Frontal cortex (tissue), 4 donors: ENCODE measurements around the gene OSCP1. TPM values are rescaled to one million over a fixed set of nuclear protein-coding genes. Genes with fewer than 3 reads are reported as not detected.

Experiments
- DNase-seq, 2 donors: peaks; one replicate each; pipeline ENCODE4 v3.0.0; 2012; ENCODE audit warnings: low spot score in 2 of 2
- FAIRE-seq: peaks from 2 replicates; lab custom pipeline; 2012; peaks lifted over from hg19 to GRCh38; lab: Jason Lieb, UNC
- total RNA-seq: library from RNA; depleted of rRNA; stranded (reverse); fragments of >200 nt; gene quantifications from one replicate; pipeline ENCODE4 v1.2.3, GENCODE V29; 2014
- donor health status: control.
- donor health status: control.
- donor health status: control.

OSCP1 gene
- total RNA-seq, 1 donor from 2014 or later = 20.8 TPM

- no peak for DNase-seq
- no peak for FAIRE-seq
These were observed 35.9 kb downstream of the OSCP1 start for GRCh38 chr1:36414384-36414783.

DNA sequence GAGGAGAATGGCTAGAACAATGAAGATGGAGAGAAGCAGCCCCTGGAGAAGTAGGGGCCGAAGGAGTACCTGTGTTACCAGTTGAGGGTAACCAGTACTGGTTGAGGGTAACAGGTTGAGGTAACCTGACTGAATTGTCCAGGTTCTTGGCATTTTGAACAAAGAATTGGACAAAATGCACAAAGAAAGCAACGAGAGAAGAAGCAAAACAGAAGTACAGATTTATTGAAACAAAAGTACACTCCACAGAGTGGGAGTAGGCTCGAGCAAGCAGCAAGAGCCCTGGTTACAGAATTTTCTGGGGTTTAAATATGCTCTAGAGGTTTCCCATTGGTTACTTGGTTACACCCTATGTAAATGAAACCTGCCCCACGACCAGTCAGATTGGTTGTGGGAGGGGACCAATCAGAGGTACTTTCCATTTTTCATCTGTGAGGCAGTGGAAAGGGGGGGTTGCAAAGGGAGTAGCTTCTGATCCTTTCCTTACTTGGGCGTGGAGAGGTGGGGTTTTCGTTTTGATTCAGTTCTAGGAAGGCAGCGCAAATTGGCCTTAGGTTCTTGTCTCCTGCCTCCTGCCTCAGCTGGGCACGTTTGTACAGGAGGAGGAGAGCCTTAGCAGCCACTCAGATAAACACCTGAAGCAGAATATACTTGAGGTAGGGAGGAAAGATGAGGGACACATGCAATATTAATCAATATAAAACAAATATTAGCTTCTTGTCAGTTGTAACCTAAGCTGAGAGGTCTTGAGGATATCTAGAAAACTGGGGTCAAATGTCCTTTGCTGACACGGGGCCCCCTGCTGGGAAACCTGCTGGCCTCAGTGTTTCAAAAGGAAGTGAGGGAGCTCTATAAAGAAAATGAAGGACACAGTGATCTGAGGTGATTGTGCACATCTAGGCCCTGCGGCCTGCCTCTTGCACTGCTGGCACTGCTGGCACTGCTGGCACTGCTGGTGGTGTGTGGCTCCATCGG, 38.3 kb downstream of the OSCP1 start:
- FAIRE-seq (no peak), DNase-seq (no peak)

DNA sequence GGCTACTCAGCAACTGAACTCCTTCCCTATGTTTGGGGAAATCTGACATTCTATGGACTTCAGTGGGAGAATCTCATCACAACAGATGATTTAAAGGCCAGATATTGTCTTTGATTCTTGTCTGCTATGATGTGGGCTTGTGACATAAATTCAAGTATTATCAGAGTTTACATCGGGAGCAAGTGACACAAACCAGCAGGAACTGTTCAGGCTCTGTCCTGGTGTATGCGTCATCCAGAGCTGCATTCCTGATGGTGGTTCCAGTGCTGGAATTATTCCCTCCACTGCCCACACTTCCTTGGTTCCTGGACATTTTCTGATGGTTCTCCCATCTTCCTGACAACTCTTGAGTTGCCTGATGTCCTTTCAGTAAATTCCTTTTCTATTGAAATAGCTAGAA, 41.8 kb downstream of the OSCP1 start:
- no peak for FAIRE-seq
- no peak for DNase-seq

DNA sequence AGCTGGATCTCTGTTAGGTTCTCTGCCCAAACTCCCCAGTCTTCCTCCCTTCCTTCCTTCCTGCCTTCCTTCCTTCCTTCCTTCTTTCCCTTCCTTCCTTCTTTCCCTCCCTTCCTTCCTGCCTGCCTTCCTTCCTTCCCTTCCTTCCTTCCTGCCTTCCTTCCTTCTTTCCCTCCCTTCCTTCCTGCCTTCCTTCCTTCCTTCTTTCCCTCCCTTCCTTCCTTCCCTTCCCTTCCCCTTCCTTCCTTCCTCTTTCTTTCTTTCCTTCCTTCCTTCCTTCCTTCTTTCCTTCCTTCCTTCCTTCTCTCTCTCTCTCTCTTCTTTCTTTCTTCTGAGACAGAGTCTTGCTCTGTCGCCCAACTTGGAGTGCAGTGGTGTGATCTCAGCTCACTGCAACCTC, 43.8 kb downstream of the OSCP1 start:
- no peak for FAIRE-seq

DNA sequence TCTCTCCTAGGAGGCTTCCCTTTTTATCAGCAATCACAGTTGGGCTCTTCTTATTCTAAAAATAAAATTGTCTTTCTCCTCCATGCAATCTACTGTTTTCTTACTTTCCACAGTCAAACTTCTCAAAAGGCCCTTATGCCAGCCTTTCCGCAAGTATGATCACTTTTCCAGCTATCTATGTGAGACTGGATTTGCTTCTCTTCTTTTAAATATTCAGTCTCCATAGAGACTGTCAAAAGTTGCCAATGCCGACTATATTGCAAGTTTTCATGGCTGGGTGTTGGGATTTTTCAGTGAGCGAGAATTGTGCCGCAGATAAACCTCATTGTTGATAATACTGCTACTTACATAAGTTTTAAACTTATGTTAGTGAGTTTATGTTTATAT, 47.8 kb downstream of the OSCP1 start:
- DNase-seq = no peak
- no peak for FAIRE-seq

More for the DNA sequence above, 43.8 kb downstream of the OSCP1 start:
- no peak for DNase-seq

GRCh38 chr1:36401602-36402503, 48.4 kb downstream of the OSCP1 start:
- FAIRE-seq (no peak), DNase-seq (no peak)

DNA sequence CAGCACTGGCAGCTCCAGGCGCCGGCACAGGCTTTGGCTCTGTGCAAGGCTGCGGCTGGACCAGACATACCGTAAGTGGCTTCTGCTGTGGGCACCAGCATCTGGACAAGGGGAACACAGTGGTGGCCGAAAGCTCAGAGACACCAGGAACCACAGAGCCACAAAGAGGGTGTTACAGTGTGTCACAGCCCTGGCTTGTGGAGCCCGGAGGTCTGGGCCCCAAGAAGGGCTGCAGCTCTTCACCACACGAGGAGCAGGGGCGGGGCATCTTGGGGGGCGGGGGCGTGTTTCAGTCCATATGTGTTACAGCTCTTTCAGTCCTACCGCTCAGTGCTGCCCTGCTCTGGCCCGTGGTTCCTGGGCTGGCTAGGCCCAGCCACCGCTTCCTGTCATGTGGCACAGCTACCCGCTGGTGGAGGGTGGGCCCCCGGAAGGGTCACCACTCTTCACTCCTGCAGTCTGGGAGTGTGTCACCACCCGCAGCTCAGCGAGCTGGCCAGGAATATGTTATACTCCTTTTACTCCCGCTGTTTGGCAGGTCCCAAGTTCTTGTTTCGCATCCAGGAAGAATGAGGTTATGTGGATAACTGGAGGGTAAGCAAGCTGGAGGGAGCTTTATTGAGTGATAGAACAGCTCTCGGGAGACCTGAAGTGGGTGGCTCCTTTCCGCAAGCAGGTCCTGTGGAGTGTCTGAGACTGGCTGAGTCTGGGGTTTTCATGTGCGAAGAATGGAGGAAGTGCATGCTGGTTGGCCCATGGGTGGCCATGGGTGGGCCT, 49.2 kb downstream of the OSCP1 start:
- FAIRE-seq (no peak), DNase-seq (no peak)

GRCh38 chr1:36400514-36400824, 49.8 kb downstream of the OSCP1 start:
- DNase-seq = no peak
- FAIRE-seq = no peak

- DNase-seq (no peak), FAIRE-seq (no peak)
These were observed 51.8 kb downstream of the OSCP1 start for GRCh38 chr1:36398370-36398977.

- FAIRE-seq = no peak
- DNase-seq = peak; percentile 84 to 89
These were observed 52.6 kb downstream of the OSCP1 start, which contains the start of gene LSM10 for GRCh38 chr1:36397378-36398230. Gene LSM10, minus strand, starts transcription at chr1:36397908. Its CDS starts 3,779 bp downstream, at chr1:36394129.

GRCh38 chr1:36397083-36397377, 53.2 kb downstream of the OSCP1 start:
- FAIRE-seq (no peak), DNase-seq (no peak)

- DNase-seq (no peak), FAIRE-seq (no peak)
These were observed 53.9 kb downstream of the OSCP1 start for GRCh38 chr1:36396359-36396758.

DNA sequence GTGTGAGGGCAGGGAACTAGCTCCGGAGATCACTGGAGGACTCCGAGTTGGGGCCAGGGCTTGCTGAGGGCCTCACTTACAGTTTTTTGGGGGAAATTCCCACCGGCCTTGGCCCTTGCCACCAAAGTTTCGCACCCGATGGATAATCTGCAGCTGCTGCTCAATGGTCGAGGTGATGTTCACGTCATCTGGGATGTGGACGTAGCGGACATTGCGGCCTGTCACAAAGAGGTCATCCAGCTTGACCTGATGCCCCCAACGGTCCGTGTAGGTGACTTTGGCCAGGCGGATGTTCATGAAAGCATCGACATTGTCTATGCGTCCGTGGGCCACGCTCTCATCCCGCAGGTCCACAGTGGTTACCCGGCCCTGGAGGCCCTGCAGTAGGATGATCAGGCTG, 56.6 kb downstream of the OSCP1 start:
- DNase-seq (no peak), FAIRE-seq (no peak)

GRCh38 chr1:36392836-36393235, 57.4 kb downstream of the OSCP1 start:
- DNase-seq (no peak), FAIRE-seq (no peak)

DNA sequence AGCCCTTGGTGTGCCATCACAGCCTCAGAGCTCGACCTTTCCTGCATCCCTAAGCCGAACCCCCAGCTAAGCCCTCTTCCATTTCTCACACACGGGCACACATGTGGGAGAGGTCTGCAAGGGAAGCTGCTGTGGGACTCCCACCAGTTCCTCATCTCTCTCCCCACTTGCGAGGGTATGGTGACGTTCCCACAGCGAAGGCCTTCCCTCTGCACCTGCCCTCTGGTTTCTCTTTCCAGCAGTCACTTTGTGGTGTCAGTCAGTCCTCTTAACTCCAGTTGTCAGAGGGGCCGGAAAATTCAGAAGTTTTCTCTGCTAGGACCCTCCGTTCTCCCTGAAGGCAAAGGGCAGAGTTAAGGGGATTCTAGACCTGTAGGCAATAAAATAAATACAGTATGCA, 59.0 kb downstream of the OSCP1 start:
- DNase-seq (no peak), FAIRE-seq (no peak)

GRCh38 chr1:36390411-36390810, 59.8 kb downstream of the OSCP1 start:
- FAIRE-seq = no peak

GRCh38 chr1:36389999-36390398, 60.3 kb downstream of the OSCP1 start:
- no peak for DNase-seq
- no peak for FAIRE-seq

More at GRCh38 chr1:36390411-36390810, 59.8 kb downstream of the OSCP1 start:
- DNase-seq = no peak

DNA sequence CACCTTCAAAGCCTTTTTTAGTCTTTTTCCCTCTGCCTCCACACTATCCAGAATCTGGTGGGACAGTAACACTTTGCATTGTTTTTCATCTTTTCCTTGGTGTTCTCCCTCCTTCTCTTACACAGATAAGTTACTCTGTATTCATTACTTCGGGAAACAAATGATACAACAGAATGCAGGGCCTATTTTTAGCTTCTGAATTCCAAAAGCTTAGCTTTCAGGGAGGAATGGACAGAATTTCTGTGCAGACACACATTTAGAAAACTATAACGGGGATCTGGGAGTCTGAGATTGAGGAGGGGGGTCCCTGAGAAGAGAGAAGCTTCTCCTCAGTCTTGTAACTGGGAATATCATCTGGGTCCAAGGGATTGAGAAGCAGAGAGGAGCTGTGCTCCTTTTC, 61.0 kb downstream of the OSCP1 start:
- FAIRE-seq = no peak
- no peak for DNase-seq
